HG02759 (cell line): ENCODE results near the gene PKN1.
"Not testable (repeated sequence)": the region's sequence is repeated elsewhere in the genome, so short reads cannot be mapped to it uniquely, and the experiment has no call there.

Source experiments
- ATAC-seq: cut with Tn5 transposase; IDR thresholded peaks from one replicate; pipeline ENCODE4 v1.9.1; 2021; ENCODE audit warnings: mild to moderate bottlenecking, moderate library complexity; ENCODE audit not compliant: unreplicated experiment

The PKN1 gene

DNA sequence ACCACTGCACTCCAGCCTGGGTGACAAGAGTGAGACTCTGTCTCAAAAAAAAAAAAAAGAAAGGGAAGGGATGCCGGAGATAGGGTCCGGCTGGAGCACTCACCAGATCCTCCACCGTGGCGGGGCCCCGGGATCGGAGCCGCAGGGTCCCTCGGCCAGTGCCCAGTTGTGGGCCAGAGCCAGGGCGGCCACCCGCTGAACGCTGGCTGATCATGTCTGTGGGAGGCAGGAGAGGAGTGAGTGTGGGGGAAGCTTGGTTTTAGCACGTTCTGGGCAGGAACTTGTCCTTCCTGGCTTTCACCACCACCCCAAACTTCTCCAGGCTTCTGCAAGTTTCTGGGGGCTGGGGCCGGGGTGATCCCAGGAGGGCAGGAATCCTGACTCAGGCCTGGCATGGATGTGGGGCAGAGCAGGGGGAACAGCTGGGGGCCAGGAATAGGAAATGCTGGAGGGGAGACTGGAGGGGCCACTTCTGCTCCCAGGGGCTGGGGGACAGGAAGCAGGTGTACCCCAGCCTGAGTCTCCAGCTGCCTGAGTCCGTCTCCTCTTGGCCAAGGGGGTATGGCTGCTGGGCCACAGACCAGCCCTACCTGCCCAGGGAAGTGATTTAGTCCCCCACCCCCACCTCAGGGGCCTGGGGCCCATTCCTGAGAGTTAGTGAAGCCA lies 46.3 kb downstream of the PKN1 start:
- ATAC-seq: no peak

DNA sequence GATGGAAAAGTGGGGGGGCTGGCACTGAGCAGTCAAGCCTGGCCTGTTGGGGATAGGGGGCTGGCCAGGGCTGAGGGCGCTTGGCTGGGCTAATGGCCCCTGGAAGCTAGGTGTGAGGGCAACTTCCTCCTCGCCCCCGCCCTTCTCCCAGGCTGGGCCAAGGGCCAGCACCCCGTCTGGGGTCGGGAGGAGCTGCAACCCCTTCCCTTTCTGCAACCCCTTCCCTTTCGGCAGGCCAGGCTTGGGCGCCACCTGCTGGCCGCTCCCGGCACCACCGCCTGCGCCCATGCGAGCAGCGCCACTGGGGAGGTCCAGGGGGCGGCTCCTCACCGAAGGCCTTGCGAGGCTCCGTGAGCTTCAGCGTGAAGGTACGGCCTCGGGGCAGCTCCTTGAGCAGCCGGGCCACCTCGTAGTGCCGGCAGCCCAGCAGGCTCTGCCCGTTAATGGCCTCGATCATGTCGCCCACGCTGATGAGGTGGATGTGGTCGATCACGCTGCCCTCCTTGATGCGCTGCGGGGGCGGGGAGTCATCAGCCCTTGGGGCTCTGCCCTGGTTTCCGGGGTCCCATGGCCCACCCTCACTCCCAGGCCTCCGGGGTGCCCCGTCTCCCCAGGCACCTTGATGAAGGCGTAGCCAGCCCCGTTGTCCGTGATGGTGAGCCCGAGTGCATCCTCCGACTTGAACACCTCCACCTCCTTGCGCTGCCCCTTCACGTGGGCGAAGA lies 47.0 kb downstream of the PKN1 start:
- ATAC-seq: no peak

DNA sequence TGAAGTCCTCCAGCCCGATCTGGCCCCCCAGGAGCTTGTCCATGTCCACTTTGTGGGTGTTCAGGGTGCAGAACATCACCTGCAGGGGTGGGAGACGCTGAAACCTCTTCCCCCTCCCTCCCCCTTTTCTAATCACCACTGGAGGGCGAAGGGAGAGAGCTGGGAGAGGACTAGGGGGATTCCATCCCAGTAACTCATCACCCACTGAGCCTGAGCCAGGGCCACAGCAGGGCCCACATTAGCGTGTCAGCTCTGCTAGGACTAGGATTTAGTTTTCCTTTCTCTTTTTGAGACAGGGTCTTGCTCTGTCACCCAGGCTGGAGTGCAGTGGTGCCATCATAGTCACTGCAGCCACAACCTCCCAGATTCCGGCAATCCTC lies 47.6 kb downstream of the PKN1 start:
- no peak for ATAC-seq

DNA sequence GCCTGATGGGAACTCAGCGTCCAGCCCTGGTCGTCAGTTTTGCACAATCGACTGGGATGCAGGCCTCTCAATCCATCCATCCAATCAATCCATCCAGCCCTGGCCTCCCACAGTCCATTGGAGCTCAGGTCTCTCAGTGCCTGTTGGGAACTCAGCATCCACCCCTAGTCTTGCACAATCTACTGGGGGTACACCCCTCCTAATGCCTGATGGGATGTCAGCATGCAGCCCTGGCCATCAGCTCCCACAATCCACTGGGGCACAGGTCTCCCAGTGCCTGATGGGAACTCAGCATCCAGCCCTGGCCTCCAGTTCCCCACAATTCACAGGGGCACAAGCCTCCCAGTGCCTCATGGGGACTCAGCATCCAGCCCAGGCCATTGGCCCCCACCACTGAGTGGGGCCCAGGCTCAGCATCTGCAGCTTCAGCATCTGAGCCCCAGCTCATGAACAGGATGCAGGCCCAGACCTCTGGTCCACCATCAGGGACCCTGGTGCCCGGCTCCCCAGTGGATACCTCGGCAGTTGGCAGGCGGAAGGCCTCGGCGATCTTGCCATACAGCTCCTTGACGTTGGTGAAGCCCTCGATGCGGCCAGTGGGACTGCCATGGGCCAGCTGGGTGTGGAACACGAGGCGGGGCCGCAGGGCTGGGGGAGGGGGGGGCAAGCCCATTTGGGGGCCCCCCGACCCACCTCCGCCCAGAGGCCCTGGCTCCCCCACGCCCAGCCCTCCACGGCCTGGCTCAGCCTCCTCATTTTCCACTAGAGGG lies 49.3 kb downstream of the PKN1 start:
- no peak for ATAC-seq

DNA sequence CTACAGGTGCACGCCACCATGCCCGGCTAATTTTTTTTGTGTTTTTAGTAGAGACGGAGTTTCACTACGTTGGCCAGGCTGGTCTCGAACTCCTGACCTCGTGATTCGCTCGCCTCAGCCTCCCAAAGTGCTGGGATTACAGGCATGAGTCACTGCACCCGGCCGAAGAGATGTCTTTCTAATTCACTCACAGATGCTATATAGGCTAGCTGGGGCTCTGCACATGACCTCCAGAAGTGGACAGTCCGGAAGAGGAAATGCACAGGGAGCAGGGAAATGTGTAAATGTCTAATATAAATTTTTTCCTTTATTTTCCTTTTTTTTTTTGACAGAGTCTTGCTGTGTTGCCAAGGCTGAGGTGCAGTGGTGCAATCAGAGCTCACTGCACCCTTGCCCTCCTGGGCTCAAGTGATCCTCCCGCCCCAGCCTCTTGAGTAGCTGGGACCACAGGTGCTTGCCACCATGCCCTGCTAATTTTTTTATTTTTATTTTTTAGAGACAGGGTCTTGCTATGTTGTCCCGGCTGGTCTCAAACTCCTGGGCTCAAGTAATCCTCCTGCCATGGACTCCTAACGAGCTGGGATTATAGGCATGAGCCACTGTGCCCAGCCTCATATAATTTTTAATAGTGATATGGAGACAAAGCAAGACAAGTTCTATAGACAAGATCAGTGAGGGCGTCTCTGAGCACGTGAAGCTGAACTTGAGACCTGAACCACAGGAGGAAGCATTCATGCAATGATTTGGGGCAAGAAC lies 54.4 kb downstream of the PKN1 start:
- no peak for ATAC-seq

DNA sequence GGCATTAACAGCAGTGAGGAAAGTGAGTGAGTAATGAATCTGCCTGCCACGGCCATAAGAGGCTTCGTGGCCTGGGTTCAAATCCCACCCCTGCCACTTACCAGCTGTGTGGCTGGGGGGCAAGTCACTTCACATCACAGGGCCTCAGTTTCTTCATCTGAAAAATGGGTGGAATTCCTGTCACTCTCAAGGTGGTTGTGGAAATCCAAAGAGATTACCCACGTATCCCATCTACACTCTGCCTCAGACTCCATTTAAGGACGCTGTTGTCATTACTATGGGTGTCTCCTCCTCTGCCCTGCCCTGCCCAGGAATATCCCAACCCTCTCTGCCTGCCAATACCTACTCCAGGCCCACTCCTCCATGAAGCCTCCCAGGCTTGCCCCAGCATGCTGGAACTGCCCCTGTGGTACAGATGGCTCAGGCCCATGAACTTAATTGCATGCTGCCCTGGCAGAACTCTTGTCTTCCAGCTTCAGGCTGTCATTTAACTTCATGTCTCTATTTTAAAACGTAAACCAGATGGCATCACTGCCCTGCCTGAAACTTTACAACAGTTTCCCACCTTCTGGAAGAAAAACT lies 59.7 kb downstream of the PKN1 start:
- no peak for ATAC-seq

DNA sequence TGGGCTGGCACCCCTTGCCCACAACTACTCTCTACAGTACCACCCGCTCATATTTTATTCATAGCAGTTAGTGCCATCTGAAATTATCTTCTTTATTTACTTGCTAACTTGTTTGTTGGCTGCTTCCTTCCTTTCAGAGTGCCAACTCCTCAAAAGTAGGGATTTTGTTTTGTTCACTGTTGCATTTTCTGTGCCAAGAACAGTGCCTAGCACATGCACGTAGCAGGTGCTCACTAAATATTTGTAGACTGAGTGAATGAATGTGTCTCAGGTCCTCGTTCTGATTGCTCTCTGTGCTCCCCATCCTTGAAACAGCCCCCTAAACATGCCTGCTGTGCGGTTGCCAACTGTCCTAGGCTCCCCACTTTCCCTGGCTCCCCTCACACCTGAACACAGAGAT lies 61.3 kb downstream of the PKN1 start:
- no peak for ATAC-seq

DNA sequence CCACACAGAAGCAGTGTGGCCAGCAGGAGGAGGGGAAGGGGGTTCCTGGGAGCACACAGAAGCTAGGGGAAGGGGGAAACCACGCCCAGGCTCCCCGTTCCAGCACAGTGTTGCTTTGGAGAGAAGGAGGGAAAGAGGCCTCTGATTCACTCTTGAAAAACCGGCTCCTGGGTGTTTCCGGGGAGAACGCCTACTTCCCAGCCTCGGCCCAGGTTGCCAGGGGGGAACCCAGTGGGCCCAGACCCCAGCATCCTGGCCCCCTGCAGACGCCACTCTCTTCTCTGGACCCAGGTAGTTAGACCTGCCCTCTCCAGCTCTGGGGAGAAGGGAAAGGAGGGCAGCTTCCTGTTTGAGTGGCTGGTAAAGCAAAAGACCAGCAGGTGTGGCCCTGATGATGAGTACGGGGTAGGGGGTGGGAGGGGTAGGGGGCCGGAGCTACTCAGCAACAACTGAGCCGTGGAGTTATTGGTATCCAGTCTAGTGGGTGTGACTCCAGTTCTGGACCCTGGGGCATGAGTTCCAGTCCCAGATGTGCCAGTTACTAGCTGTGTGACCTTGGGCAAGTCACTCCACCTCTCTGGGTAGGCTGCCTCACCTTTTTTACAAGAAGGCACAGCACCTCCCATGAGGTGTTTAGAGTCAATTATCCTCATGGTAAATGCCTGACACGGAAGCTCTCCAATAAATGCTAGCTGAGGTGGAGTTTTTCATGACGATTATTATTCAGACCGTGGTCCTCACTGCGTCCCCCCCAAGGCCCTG lies 62.0 kb downstream of the PKN1 start:
- no peak for ATAC-seq

DNA sequence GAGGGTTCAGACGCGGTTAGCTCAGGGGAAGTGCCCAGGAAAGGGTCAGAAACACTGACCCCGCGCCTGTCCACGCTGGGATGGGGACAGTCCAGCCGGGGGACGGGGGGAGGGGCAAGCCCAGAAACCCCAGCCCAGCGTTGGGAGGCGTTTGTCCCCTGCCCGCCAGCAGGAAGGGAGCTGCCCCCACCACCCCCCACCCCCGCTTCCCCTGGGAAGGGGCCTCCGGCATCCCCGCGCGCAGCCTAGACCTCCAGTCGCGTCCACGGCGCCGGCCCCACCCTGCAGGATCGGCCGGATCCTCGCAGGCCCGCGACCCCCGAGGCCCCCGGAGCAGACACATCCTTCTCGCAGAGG lies 62.5 kb downstream of the PKN1 start:
- peak; percentile 28 for ATAC-seq

DNA sequence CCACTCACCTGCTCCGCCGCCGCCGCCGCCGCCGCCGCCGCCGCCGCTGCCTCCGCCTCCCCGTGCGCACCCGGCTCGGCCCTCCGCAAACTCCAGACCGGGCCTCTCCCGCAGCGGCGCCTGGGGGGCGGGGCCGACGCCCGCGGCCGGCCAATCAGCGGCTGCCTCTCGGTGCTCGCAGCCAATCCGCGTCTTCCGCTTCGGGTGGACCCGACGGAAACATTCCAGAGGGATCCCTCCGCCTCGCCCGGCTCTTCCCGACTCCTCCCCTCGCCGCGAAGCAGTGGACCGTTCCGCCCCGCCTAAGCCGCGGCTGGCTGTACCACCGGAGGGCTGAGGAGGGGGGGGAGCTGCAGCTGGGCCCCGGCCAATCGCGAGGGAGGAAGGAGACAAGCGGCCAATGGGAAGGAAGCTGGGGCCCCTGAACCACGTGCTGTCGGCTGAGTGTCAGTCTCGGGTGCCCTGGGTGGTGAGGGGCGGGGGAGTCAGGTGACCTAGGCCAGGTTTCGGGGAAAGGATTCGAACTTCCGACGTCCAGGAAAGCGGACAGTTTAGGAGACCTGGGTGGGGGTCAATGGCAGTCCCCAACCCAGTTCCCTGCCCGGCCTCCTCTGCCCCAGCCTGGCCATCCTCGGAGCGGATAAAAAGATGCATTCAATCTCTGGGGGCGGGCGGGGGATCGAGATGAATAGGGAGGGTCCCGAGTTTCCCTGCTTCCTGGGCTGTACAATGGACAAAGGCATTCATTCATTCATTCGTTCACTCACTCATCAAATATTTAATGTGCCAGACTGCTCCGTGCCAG lies 63.1 kb downstream of the PKN1 start, which contains the start of gene GIPC1:
GIPC1 (minus strand) TSS at position 99 of the 805 bp plus-strand sequence. CDS start 13,151 bp downstream, outside the sequence.
- ATAC-seq: peak; percentile 80

DNA sequence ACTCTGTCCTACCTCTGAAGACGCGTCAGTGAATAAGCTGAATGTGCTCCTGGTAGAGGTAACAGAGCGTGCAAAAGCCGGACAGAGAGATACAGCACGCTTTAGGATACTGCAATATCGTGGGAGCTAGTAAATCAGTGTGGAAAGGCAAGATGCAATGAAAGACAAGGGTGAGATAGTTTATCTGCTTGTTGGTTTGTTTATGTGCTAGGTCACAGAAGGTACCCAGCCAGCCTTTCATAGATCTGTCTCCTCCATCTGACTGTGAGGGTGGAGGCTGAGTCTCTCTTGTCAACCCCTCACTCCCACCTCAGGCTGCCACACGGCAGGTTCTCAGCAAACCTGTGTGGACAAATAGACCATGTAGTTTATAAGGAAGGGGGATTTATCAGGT lies 63.7 kb downstream of the PKN1 start:
- ATAC-seq: no peak

DNA sequence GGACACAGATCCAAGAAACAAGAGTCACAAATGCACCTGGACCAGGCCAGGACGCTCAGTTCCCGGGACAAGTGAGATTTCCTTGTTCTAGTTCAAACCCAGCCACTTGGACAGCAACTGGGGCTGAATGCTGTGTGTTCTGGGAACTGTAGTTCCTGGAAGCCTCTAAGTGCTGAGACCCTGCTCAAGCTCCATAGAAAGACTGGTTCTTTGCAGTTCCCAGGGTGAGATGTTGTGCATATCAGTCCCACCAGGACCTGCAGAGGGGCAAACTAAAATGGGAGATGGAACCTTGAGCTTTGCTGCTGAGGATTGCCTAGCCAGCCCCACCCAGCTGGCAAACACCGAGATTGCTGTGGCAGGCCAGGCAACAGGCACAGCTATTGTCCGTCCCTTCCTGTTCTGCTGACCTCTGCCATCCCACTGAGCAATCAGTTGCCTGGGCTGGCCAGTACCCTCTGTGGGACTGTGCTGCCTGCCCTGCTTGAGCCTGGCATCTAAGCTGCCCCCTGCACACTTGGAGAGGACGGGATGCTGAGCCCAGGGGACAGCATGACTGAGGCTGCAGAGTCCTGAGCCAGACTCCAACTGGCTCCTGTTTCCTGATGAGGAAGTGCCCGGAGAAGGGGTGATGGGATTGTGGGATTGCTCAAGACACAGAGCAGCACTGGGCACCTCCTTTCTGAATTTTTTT lies 64.3 kb downstream of the PKN1 start:
- no peak for ATAC-seq

DNA sequence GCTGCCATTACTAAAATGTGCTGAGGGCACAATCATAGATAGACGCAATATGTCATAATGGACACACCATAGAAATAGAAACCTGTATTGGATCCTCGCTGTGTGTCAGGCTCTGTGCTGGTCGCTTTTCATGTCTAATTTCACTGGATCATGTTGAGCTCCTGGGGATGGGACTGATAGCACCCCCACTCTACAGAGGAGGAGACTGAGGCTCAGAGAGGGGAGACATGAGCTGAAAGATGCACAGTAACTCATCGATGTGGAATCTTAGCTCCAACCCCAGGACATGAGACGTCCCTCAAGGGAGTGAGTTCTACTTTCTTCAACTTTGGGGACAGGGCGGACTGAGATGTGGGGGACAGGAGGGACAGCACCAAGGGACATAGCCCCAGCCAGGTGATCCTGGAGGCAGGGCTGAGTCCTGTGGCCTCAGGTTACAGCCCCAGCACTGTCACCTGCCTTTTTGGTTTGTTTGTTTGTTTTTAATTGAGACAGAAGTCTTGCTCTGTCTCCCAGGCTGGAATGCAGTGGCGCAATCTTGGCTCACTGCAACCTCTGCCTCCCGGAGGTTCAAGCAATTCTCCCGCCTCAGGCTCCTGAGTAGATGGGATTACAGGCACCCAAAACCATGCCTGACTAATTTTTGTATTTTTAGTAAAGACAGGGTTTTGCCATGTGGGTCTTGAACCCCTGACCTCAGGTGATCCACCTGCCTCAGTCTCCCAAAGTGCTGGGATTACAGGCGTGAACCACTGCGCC lies 69.4 kb downstream of the PKN1 start:
- ATAC-seq: no peak

DNA sequence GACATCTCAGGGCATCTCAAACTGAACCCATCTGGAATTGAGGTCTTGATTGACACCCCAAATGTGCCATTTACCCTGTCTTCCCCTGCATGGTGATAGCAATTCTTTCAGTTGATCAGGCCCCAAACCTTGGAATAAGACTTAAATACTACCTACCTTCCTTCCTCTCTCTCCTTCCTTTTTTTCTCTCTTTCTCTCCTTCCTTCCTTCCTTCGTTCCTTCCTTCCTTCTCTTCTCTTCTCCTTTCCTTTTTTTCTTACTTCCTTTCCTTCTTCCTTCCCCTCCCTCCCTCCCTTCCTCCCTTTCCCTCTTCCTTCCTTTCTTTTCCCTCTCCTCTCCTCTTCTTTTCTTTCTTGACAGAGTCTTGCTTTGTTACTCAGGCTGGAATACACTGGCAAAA lies 70.2 kb downstream of the PKN1 start:
- ATAC-seq: no peak

DNA sequence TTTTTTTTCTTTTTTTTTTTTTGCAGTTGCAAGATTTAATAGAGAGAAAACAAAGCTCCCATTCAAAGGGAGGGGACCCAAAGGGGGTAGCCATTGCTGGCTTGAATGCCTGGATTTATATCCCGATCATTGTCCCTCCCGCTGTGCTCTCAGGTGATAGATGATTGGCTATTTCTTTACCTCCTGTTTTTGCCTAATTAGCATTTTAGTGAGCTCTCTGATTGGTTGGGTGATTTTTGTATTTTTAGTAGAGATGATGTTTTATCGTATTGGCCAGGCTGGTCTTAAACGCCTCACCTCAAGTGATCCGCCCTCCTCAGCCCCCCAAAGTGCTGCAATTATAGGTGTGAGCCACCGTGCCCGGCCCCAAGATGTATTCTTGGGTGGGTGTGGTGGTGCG lies 71.5 kb downstream of the PKN1 start:
- ATAC-seq: not testable (repeated sequence)

DNA sequence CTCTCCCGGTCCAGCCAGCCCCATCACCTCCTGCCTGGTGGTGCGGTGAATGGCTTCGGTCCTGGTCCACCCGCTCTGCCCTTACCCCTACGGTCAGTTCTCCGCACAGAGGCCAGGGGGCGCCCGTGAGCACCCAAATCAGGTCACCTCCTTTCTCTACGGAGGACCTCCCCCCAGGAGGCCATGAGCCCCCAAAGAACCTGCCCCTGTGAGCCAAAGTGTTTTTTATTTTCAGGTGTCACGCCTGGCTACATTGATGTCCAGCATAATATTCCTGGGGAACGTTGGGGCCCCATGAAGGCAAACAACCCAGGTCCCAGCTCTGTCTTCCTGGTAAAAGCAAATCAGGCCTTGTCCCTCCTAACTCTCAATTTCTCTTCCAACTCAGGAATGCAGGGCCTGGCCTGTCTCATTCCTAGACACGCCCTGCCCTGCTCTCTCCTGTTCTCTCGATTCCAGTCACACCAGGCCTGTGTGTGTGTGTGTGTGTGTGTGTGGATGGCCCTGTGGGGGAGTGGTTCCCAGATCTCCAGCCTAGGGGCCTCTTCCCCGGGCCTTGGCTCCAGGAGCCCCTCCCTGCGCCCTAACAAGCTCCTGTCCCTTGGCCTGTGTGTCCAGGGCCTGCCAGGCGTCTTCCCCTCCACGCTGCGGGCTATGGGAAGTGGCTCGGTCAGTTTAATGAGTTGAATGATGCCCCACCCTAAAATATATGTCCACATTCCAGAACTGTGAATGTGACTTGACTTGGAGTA lies 72.6 kb downstream of the PKN1 start:
- no peak for ATAC-seq
